ENCODE measurements around the gene CHI3L2.

- no peak for TF ChIP-seq BRCA1 (IDR thresholded peaks at IDR 0.05; ENCODE audit: low read depth, low read length)
- TF ChIP-seq CHD2 (IDR thresholded peaks at IDR 0.05; ENCODE audit: borderline replicate concordance, low read depth, low read length) = no peak
- TF ChIP-seq CTCF (IDR thresholded peaks at IDR 0.05 in 2 of 3, conservative IDR thresholded peaks at IDR 0.05 in 1 of 3; ENCODE audit: control insufficient read depth in 2 of 3, extremely low read depth in 1 of 3, insufficient read depth in 1 of 3, low read depth in 3 of 3, low read length in 3 of 3) = no peak
- no peak for TF ChIP-seq PAX5 (IDR thresholded peaks at IDR 0.05; ENCODE audit: borderline replicate concordance, low read depth, low read length)
- no peak for TF ChIP-seq USF2 (IDR thresholded peaks at IDR 0.05; ENCODE audit: borderline replicate concordance, low read depth, low read length)
- TF ChIP-seq EZH2 (IDR thresholded peaks at IDR 0.05; ENCODE audit: borderline replicate concordance, control insufficient read depth, low read depth, low read length) = no peak
- TF ChIP-seq FOXM1 (IDR thresholded peaks at IDR 0.05; ENCODE audit: low read depth, low read length) = no peak
- TF ChIP-seq HDAC2 (IDR thresholded peaks at IDR 0.05) = no peak
Measured at GRCh38 chr1:111252786-111253185, 25.3 kb downstream of the CHI3L2 start.

All from GM12878 (cell line).